HEK293T (cell line): ENCODE data around the gene EVI2A.

Source experiments
- BHLHE40 ChIP-seq: fragments of 450-650 bp; IDR thresholded peaks from 2 replicates; pipeline ENCODE4 v1.6.1; 2016; ENCODE audit warnings: mild to moderate bottlenecking, moderate library complexity, borderline replicate concordance
- CTBP1 ChIP-seq: fragments of 450-650 bp; IDR thresholded peaks from 2 replicates; pipeline ENCODE4 v1.6.1; 2016; ENCODE audit warnings: borderline replicate concordance
- ELF4 ChIP-seq: fragments of 450-650 bp; IDR thresholded peaks from 2 replicates; pipeline ENCODE4 v1.6.1; 2017; ENCODE audit warnings: antibody characterized with exemption
- FOXA1 ChIP-seq: fragments of 450-650 bp; IDR thresholded peaks from 2 replicates; pipeline ENCODE4 v1.6.1; 2016; ENCODE audit warnings: mild to moderate bottlenecking
- FOXK2 ChIP-seq: fragments of 450-650 bp; IDR thresholded peaks from 2 replicates; pipeline ENCODE4 v1.6.1; 2016; ENCODE audit warnings: mild to moderate bottlenecking
- FOXM1 ChIP-seq: fragments of 450-650 bp; IDR thresholded peaks from 2 replicates; pipeline ENCODE4 v1.6.1; 2017; ENCODE audit warnings: mild to moderate bottlenecking, borderline replicate concordance
- LEF1 ChIP-seq: fragments of 450-650 bp; IDR thresholded peaks from 2 replicates; pipeline ENCODE4 v1.6.1; 2017; ENCODE audit warnings: mild to moderate bottlenecking, borderline replicate concordance
- NFRKB ChIP-seq: fragments of 450-650 bp; IDR thresholded peaks from 2 replicates; pipeline ENCODE4 v1.6.1; 2016; ENCODE audit warnings: mild to moderate bottlenecking, moderate library complexity
- SP1 ChIP-seq: fragments of 450-650 bp; IDR thresholded peaks from 2 replicates; pipeline ENCODE4 v1.6.1; 2017
- SUZ12 ChIP-seq: fragments of 450-650 bp; IDR thresholded peaks from 2 replicates; pipeline ENCODE4 v1.6.1; 2016; ENCODE audit warnings: mild to moderate bottlenecking
- TARDBP ChIP-seq: fragments of 450-650 bp; IDR thresholded peaks from 2 replicates; pipeline ENCODE4 v1.6.1; 2016

GRCh38 chr17:31273516-31273915, 47.9 kb downstream of the EVI2A start:
- TF ChIP-seq ELF4: no peak
- no peak for TF ChIP-seq SP1
- TF ChIP-seq NFRKB: no peak
- TF ChIP-seq BHLHE40: no peak
- TF ChIP-seq FOXM1: no peak
- TF ChIP-seq FOXA1: no peak
- TF ChIP-seq CTBP1: no peak
- no peak for TF ChIP-seq SUZ12
- no peak for TF ChIP-seq FOXK2
- TF ChIP-seq LEF1: no peak
- no peak for TF ChIP-seq TARDBP
